Activated T-cell treated with anti-CD3 and anti-CD28 coated beads, Interleukin-2, amount 50 U/mL, for 24 hours (primary cell): ENCODE data around the gene PC.

Experiments
- DNase-seq: peaks from one replicate; pipeline ENCODE4 v3.0.0-alpha.2; 2020
- H3K27ac Mint-ChIP-seq: 2 replicates; pipeline ENCODE4 v1.8.0; 2020; ENCODE audit warnings: mild to moderate bottlenecking, mixed read lengths
- H3K27me3 Mint-ChIP-seq: 2 replicates; pipeline ENCODE4 v1.8.0; 2020; ENCODE audit warnings: mixed read lengths
- H3K36me3 Mint-ChIP-seq: 2 replicates; pipeline ENCODE4 v1.8.0; 2020; ENCODE audit warnings: low read depth, mixed read lengths
- H3K4me1 Mint-ChIP-seq: 2 replicates; pipeline ENCODE4 v1.8.0; 2020; ENCODE audit warnings: low read depth, mixed read lengths
- H3K4me3 Mint-ChIP-seq: 2 replicates; pipeline ENCODE4 v1.8.0; 2020; ENCODE audit warnings: mild to moderate bottlenecking, moderate library complexity, mixed read lengths
- H3K9me3 Mint-ChIP-seq: 2 replicates; pipeline ENCODE4 v1.8.0; 2020; ENCODE audit warnings: mixed read lengths

PC gene

DNA sequence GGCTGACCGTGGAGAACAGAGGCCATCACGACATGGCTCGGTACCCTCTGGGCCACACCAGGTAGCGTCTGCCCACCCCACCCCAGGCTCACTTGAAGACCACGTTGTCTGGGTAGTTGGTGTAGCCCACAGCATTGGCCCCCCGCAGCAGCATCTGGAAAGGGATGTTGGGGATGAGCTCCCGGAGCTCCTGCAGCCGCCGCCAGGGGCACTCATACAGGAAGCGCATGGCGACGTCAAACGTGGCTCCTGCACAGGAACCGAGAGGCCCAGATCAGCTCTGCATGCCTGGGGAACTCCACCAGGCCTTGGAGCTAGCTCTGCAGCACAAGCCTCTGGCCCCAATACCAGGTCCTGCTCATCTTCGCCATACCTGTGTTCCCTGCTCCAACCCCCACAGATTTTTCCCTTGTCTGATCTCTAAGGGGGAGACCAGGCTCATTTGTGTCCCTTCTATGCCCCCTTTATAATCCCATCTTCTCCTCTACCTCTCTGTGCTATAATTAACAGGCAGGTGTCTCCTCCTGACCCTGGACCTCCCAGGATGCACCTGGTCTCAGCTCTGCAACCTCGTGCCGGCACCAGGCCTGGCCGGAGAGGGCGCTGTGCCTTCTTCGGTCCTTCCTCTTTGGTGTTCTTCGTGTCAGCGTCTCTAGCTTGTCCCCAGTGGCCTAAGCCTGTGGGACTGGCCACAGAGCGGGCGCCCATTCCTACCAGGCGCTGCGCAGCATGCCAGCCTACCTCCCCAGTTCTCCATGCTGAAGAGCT lies 106.3 kb downstream of the PC start:
- no peaks in the 10 kb centered on the region for H3K9me3 Mint-ChIP-seq
- peaks cover 20% of the 10 kb centered on the region for H3K36me3 Mint-ChIP-seq
- DNase-seq = no peak
- H3K27ac Mint-ChIP-seq = no peak overlapping the region
- no peaks in the 10 kb centered on the region for H3K27me3 Mint-ChIP-seq
- H3K4me3 Mint-ChIP-seq = no peak overlapping the region
- H3K4me1 Mint-ChIP-seq = peaks cover 15% of the 10 kb centered on the region

- Mint-ChIP-seq H3K4me1 (peaks cover 15% of the 10 kb centered on the region), H3K27me3 (no peaks in the 10 kb centered on the region), H3K36me3 (peaks cover 24% of the 10 kb centered on the region), H3K27ac (no peak overlapping the region), H3K4me3 (no peak overlapping the region), H3K9me3 (no peaks in the 10 kb centered on the region)
- DNase-seq = no peak
Observed at GRCh38 chr11:66851239-66851596, 107.0 kb downstream of the PC start.

- Mint-ChIP-seq H3K4me1 (peaks cover 13% of the 10 kb centered on the region), H3K27me3 (no peaks in the 10 kb centered on the region), H3K9me3 (no peaks in the 10 kb centered on the region), H3K4me3 (no peak overlapping the region), H3K27ac (no peak overlapping the region), H3K36me3 (peaks cover 29% of the 10 kb centered on the region)
- DNase-seq = no peak
Observed at GRCh38 chr11:66850588-66851238, 107.5 kb downstream of the PC start.

GRCh38 chr11:66850235-66850587 lies 108.0 kb downstream of the PC start:
- no peak overlapping the region for H3K27ac Mint-ChIP-seq
- peaks cover 34% of the 10 kb centered on the region for H3K36me3 Mint-ChIP-seq
- DNase-seq = no peak
- H3K27me3 Mint-ChIP-seq = no peaks in the 10 kb centered on the region
- H3K4me1 Mint-ChIP-seq = peaks cover 13% of the 10 kb centered on the region
- H3K4me3 Mint-ChIP-seq = no peak overlapping the region
- no peaks in the 10 kb centered on the region for H3K9me3 Mint-ChIP-seq

- no peak overlapping the region for H3K27ac Mint-ChIP-seq
- no peaks in the 10 kb centered on the region for H3K27me3 Mint-ChIP-seq
- H3K4me3 Mint-ChIP-seq = no peak overlapping the region
- peaks cover 19% of the 10 kb centered on the region for H3K4me1 Mint-ChIP-seq
- H3K9me3 Mint-ChIP-seq = no peaks in the 10 kb centered on the region
- DNase-seq = no peak
- peaks cover 39% of the 10 kb centered on the region for H3K36me3 Mint-ChIP-seq
Observed at GRCh38 chr11:66849501-66850234, 108.5 kb downstream of the PC start.

DNA sequence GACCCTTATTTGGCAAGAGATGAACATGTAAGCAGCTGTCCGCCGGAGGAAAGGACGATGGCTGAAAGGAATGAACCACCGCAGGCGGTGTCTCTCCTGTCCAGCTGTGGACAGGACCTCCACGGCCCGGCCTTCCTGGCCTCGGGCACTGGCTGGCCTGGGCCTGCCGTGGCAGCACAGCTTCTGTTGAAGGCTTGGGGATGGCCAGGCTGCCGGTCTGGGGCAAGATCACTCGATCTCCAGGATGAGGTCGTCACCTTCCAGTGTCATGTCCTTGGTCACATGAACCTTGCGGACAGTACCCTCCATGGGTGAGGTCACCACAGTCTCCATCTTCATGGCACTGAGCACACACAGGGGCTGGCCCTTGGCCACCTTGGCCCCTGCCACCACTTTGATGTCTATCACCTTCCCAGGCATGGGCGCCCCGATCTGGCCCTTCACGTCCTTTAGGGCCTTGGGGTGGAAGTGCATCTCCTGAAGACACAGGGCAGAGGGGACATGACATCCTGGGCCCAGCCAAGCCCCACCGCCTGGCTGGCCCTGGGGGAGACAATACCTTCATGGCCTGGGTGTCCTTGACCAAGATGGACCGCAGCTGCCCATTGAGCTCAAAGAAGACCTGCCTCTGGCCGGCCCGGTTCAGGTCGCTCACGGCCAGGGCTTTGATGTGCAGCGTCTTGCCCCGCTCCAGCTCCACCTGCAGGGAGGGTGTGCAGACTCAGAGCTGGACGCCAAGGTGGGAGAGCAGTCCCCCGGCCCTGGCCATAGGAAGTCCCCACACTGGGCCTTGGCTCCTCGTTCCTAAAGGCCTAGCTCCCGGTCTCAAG lies 109.3 kb downstream of the PC start:
- H3K27me3 Mint-ChIP-seq = no peaks in the 10 kb centered on the region
- no peaks in the 10 kb centered on the region for H3K9me3 Mint-ChIP-seq
- H3K4me3 Mint-ChIP-seq = no peak overlapping the region
- DNase-seq = no peak
- H3K27ac Mint-ChIP-seq = no peak overlapping the region
- H3K36me3 Mint-ChIP-seq = peaks cover 42% of the 10 kb centered on the region
- H3K4me1 Mint-ChIP-seq = peaks cover 26% of the 10 kb centered on the region

DNA sequence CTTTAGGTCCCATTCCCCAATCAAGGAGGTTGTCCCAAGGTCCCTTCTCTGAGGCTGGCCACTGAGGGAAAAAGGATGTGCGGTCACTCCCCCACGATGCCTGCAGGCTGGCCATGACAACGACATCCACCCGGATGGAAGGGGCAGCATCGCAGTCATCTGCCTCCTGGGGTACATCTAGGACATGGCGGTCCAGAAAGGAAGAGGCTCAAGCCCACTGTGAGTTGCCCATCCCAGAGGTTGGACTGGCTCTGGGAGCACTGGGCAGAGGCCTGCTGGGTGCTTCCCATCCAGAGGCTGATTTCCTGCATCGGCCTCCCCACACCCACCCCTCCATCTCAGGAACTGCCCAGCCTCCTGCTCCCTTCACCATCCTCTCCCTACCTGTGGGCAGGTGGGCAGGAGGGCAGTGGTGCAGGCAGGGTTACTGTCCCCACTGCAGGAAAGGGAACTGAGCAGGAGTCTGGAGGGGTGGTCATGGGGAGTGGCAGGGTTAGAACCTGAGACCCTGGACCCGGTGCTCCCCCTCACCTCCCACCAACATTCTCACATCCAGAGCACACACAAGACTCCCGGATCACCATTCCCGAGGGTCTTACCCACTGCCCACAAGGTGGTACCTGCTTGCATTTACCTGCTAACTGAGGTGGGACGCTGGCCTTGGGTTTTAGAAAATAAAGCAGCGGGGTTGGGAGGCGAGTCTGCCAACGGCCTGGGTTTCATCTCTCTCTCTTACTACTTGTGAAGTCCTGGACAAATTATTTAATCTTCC lies 110.5 kb downstream of the PC start:
- H3K9me3 Mint-ChIP-seq = no peaks in the 10 kb centered on the region
- H3K4me1 Mint-ChIP-seq = peaks cover 28% of the 10 kb centered on the region
- peaks cover 48% of the 10 kb centered on the region for H3K36me3 Mint-ChIP-seq
- no peak overlapping the region for H3K27ac Mint-ChIP-seq
- H3K4me3 Mint-ChIP-seq = no peak overlapping the region
- DNase-seq = no peak
- H3K27me3 Mint-ChIP-seq = no peaks in the 10 kb centered on the region

DNA sequence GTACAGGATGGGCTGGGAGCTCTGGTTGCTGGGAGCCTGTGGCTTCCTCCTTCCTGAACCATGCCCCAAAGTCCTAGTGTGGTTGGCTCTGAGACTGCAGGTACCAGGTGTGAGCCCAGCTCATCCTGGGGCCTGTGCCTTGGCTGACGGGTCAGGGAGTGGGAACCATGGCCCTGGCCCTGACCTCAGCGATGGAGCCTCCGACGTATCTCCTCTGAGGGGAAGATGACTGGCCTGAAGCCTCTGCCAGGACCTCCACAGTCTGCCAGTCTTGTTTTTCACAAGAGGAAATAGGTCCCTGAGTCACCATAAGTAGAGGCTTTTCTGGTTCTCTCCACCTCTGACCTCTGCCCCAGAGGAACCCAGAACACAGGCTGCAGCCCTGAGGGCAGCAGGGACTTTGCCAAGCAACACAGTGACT lies 111.5 kb downstream of the PC start:
- H3K4me3 Mint-ChIP-seq = no peak overlapping the region
- DNase-seq = peak; percentile 22
- peaks cover 29% of the 10 kb centered on the region for H3K4me1 Mint-ChIP-seq
- H3K9me3 Mint-ChIP-seq = no peaks in the 10 kb centered on the region
- no peaks in the 10 kb centered on the region for H3K27me3 Mint-ChIP-seq
- H3K36me3 Mint-ChIP-seq = peaks cover 57% of the 10 kb centered on the region
- H3K27ac Mint-ChIP-seq = peak overlapping the region; percentile 29

DNA sequence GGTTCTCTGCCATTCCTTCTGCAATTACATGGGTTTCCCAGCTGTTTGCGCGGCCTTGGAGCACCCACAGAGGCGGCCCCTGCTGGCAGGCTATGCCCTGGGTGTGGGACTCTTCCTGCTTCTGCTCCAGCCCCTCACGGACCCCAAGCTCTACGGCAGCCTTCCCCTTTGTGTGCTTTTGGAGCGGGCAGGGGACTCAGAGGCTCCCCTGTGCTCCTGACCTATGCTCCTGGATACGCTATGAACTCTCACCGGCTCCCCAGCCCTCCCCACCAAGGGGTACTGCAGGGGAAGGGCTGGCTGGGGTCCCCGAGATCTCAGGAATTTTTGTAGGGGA lies 112.3 kb downstream of the PC start:
- H3K36me3 Mint-ChIP-seq = peaks cover 61% of the 10 kb centered on the region
- no peaks in the 10 kb centered on the region for H3K27me3 Mint-ChIP-seq
- peak; percentile 24 for DNase-seq
- H3K9me3 Mint-ChIP-seq = no peaks in the 10 kb centered on the region
- H3K27ac Mint-ChIP-seq = no peak overlapping the region
- peak overlapping the region; percentile 84 for H3K4me3 Mint-ChIP-seq
- H3K4me1 Mint-ChIP-seq = peaks cover 34% of the 10 kb centered on the region

GRCh38 chr11:66845143-66845875 lies 112.9 kb downstream of the PC start:
- peak; percentile 28 for DNase-seq

DNA sequence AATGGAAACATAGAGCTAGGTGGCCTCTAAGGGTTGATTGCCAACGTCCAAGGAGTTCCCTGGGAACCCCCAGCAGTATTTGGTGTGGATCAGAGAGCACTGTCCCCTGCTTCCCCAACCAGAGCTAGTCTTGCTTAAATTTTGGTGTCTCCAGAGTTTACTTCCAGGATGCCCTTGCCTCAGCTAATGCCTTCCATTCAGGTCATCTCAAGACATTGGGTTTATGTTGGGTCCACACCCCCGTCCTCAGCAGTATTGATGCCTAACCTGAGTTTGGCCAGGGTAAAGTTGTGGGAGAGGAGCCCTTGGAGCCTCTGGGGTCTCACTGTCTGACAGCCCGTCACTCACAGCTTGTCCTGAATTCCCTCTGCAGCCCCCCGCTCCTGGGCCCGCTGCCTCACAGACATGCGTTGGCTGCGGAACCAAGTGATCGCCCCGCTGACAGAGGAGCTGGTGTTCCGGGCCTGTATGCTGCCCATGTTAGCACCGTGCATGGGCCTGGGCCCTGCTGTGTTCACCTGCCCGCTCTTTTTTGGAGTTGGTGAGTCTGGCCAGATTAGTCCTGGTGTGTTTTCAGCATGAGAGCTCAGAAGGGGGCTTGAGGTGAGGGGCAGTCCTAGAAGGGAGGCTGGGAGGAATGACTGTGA lies 113.6 kb downstream of the PC start:
- Mint-ChIP-seq H3K4me3 (peak overlapping the region; percentile 84), H3K27me3 (no peaks in the 10 kb centered on the region), H3K9me3 (no peaks in the 10 kb centered on the region), H3K4me1 (peaks cover 44% of the 10 kb centered on the region), H3K36me3 (peaks cover 72% of the 10 kb centered on the region), H3K27ac (peak overlapping the region; percentile 97)
- DNase-seq = peak; percentile 25

More at GRCh38 chr11:66845143-66845875, 112.9 kb downstream of the PC start:
- Mint-ChIP-seq H3K27me3 (no peaks in the 10 kb centered on the region), H3K4me3 (peak overlapping the region; percentile 84), H3K36me3 (peaks cover 66% of the 10 kb centered on the region), H3K27ac (peak overlapping the region; percentile 72), H3K4me1 (peaks cover 37% of the 10 kb centered on the region), H3K9me3 (no peaks in the 10 kb centered on the region)

DNA sequence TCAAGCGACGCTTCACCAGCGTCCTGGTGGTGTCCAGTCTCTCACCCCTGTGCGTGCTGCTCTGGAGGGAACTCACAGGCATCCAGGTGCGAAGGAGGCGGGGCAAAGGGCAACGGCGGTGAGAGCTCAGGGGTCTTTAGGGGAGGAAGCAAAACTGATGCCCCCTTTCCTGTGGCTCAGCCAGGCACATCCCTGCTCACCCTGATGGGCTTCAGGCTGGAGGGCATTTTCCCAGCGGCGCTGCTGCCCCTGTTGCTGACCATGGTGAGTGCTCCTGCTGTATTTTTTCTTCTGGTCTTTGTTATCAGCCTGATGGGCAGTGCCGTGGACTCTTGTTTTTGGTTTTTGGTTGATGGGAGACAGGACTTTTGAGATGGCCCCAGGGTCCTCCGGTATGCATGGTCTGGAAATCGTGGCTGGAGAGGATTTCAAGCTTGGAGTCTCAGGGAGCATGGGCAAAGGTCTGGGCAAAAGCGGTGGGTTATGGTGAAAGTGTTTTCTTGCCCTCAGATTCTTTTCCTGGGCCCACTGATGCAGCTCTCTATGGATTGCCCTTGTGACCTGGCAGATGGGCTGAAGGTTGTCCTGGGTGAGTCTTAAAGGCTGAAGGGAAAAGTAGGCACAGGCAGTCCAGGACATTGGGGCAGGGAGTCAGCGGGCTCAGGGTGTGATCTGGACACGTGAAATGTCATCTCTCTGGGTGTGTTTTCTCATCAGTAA lies 114.2 kb downstream of the PC start:
- DNase-seq = no peak
- H3K9me3 Mint-ChIP-seq = no peaks in the 10 kb centered on the region
- H3K4me1 Mint-ChIP-seq = peaks cover 51% of the 10 kb centered on the region
- peaks cover 78% of the 10 kb centered on the region for H3K36me3 Mint-ChIP-seq
- H3K4me3 Mint-ChIP-seq = peak overlapping the region; percentile 84
- no peaks in the 10 kb centered on the region for H3K27me3 Mint-ChIP-seq
- peak overlapping the region; percentile 97 for H3K27ac Mint-ChIP-seq
